SU-DHL-6 (cell line): ENCODE results near the gene ITGA1.

Source experiments
- CTCF ChIP-seq: fragments of 200-600 bp; sonication (generic); IDR thresholded peaks from one replicate; pipeline ENCODE4 v1.5.1; 2017; ENCODE audit warnings: antibody characterized with exemption, mild to moderate bottlenecking, low read length, moderate library complexity; ENCODE audit not compliant: insufficient read depth, poor library complexity, severe bottlenecking
- EZH2phosphoT487 ChIP-seq: fragments of 200-600 bp; sonication (generic), shearing (Covaris generic); conservative IDR thresholded peaks from 2 replicates; pipeline ENCODE4 v1.6.1; 2018; ENCODE audit warnings: mild to moderate bottlenecking, antibody characterized with exemption, low read length, moderate library complexity, mixed read lengths

- TF ChIP-seq CTCF (no peak), EZH2phosphoT487 (no peak)
Measured at GRCh38 chr5:52810426-52810825, 22.7 kb downstream of the ITGA1 start.
